ENCODE results near the gene PTGS1.

- TF ChIP-seq, protein P1, sequence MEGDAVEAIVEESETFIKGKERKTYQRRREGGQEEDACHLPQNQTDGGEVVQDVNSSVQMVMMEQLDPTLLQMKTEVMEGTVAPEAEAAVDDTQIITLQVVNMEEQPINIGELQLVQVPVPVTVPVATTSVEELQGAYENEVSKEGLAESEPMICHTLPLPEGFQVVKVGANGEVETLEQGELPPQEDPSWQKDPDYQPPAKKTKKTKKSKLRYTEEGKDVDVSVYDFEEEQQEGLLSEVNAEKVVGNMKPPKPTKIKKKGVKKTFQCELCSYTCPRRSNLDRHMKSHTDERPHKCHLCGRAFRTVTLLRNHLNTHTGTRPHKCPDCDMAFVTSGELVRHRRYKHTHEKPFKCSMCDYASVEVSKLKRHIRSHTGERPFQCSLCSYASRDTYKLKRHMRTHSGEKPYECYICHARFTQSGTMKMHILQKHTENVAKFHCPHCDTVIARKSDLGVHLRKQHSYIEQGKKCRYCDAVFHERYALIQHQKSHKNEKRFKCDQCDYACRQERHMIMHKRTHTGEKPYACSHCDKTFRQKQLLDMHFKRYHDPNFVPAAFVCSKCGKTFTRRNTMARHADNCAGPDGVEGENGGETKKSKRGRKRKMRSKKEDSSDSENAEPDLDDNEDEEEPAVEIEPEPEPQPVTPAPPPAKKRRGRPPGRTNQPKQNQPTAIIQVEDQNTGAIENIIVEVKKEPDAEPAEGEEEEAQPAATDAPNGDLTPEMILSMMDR (IDR thresholded peaks at IDR 0.05): no peak
- TF ChIP-seq EZH2 (IDR thresholded peaks at IDR 0.05): no peak
These were observed 55.9 kb downstream of the PTGS1 start for GRCh38 chr9:122426723-122427122.

All from neural progenitor cell (in vitro differentiated cells).